NCI-H1048 (cell line): ENCODE results near the gene SNAPC2.
A peak's percentile ranks its signal among the peaks of the same experiment; 100 is the strongest.
"Not testable (repeated sequence)": the region's sequence is repeated elsewhere in the genome, so short reads cannot be mapped to it uniquely, and the experiment has no call there.

Experiments
- DNase-seq: peaks from one replicate; lab custom pipeline; 2025; lab: John Stamatoyannopoulos, UW

SNAPC2 gene

DNA sequence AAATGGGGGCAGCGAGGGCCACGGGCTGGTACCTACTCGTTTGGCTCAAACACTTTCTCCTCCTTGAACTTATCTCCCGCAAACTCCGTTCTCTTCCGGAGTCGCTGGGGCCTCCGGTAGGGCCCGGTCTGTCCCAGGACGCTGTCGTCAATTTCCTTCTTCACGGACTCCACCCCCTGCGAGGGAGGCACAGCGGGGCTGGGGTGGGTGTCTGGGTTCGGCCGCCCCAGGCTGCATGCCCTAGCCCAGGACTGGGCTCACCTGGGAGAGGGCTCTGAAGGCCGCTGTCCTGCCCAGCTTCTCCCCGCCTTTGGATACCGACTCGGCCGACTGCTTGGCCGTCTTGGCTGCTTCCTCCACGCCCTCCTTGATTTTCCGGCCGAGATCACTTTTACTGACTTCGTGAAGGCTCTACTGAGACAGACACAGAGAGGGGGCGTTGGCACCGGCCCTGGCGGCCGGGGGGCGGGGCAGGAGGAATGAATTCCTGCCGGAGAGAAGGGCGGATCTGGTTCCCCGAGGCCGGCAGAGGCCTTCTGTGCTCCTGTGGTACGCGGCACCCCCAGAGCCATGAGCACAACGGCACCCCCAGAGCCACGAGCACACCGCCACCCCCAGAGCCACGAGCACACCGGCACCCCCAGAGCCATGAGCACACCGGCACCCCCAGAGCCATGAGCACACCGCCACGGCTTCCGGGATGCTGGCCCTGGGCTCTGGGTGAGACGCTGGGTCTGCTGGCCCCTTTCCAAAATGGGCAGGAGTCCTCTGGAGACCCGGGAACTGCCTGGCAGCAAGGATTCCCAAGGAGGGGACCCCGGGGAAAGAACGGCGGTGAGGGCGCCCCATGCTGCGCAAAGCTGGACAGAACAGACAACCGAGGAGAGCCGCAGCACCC, 13.9 kb downstream of the SNAPC2 start:
- DNase-seq: no peak

DNA sequence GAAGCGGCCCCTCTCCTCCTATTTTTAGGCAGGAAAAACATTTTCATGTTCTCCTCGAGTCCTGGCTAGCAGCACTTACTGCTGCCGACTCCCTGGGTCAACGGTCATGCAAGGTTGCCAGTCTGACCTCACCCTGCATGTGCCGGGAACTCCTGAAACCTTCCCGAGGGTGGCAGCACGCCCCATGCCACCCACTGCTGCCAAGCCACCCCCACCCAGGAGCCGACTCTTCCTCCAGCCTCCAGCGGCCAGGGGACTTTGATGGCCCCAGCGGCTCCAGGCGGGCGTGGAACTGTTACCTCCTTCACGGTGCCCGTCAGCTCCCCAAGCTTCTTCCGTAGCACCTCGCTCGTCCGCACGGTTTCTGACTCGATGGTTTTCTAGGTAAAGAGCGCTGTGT, 14.6 kb downstream of the SNAPC2 start:
- no peak for DNase-seq

DNA sequence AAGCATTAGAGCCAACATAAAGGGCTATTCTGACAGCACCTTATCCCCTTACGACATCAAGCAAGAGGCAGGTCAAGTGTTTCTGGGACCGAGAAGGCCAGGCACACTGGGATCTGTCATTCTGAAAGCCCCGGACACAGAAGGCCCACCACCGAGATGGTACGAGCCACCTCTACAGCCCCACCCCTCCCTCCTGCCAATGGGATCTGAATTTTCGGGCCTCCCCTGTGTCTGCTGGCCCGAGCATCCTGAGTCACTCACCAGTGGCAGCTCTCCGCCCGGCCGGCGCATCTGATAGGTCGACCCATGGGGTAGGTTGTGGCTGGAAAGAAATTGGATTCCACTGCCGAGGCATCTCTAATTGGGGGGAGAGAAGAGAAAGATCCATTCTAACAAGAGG, 20.7 kb downstream of the SNAPC2 start:
- no peak for DNase-seq

DNA sequence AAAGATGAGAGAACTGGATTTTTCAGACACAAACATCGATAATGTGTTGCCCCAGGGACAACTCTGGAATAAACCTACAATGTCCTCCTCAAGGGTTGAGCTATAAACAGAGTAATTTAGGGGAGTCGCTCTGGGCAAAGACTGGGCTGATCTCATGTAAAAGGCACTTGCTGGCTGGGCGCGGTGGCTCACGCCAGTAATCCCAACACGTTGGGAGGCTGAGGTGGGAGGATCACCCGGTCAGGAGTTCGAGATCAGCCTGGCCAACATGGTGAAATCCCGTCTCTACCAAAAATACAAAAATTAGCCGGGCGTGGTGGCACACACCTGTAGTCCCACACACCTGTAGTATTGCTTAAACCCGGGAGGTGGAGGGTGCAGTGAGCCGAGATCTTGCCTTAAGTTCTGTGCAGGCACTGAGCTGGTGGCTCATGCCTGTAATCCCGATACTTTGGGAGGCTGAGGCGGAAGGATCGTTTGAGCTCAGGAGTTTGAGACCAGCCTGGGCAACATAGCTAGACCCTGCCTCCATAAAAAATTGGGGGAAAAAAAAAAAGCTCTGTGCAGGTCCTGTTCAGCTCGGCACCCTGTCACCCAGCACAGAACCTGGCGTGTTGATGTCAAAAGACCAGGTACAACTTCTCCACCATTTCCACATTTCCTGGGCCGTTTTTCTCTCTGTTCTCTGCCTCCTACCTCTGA, 21.9 kb downstream of the SNAPC2 start:
- no peak for DNase-seq

DNA sequence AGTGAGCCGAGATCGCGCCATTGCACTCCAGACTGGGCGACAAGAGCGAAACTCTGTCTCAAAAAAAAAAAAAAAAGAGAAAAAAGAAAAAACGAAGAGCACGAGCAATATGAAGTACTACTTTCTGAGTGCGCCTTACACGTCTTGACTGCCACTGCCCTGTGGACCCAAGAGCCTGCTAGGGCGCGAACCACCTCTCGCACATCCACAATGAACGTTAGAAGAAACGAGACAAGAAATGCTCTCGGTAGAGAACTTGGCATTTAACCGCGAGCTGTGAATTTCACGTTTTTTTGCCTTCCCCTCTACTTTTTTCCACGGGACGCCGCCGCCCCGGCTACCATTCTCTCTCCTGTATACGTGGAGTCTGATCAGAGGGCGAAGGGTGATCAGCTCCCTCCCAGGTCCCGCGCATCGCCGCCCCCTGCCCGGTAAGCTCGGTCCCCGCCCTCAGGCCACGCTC, 22.9 kb downstream of the SNAPC2 start:
- DNase-seq: no peak

DNA sequence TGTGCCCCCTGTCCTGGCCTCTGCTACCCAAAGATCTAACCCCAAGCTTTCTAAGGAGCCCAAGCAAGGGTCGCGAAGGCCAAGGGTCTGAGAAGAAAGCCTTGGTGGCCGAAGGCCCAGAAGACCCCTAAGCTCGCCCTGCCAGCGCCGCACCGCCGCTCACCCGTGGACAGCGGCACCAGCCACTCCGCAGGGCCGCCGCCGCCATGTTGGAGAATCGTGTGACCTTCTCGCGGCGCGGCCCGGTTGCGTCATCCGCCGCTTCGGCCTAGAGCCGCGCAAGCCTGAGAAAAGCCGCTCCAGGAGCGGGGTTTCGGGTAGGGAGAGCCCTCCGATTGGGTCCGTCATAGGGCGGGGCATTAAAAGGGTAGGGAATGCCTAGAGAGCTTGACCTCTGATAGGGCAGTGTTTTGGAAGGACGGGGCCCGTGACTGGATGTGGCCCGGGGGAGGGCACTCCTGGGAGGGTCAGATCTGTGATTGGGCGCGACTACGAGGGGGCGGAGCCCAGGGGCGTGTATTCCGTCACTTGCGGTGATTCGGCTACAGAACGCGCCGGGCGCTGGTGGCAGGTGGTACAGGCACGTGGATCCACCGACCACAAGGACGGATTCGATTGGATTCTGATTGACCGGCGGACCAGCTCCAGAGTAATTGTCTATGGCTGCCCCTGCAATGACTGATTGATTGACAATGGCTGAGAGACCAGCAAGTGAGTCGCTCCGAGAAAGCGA, 23.5 kb downstream of the SNAPC2 start, which contains the start of gene TIMM44:
TSS of gene TIMM44 (minus strand) at position 223 of the 733 bp plus-strand sequence. CDS start at position 208, 15 bp downstream.
- DNase-seq: peak; percentile 98

DNA sequence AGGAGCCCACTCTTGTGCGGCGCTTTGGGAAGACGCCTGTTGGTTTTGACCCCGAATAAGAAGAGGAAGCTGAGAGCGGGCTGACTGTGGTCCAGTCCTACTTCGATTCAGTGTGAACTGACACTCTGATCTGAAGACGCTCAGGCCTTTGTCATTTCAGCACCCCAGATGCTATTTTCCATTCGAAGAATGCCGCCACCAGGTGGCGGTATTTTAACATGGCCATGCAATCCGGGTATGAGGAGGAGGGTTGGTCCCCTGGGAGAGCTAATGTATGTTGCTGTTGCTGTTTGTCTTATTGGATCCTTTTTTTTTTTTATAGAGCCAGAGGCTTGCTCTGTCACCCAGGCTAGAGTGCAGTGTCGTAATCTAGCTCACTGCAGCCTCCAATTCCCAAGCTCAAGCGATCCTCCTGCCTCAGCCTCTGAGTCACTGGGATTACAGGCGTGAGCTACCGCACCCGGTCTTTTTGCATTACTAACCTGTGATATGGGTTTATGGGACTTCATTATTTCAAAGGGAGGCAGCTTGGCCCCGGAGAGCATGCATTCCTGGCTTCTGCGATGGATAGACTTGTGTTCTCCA, 24.1 kb downstream of the SNAPC2 start:
- peak; percentile 55 for DNase-seq

DNA sequence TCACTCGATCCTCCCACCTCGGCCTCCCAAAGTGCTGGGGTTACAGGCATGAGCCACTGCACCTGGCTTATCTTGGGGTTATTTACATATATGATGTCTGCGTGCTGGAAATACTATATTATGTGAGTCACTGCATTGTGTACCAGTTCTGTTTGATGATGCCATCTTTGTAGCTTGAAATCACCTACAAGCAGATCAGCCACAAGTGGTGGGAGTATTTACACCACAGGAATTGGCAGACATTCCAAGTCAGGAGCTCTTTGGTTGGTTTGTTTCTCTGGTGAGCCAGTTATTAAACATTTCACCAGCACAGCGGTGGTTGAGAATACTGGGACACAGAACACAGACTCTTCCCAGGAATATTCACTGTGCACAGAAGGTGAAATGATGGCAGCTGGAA, 27.8 kb downstream of the SNAPC2 start:
- DNase-seq: no peak

DNA sequence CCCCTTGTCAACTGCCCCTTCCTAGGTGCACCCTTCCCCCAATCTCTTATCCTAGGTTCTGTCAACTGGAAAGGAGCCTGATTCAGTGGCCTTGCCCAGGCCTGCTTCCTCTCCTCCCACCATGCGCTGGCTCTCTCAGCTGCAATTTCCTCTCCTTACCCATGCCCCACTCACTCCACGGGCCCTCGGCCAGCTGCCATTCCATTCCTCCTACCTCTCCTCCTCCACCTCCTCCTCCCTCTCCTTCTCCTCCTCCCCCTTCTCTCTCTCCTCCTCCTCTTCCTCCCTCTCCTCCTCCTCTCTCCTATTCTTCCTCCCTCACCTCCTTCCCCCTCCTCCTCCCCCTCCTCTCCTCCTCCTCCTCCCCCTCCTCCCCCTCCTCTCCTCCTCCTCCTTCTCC, 32.9 kb downstream of the SNAPC2 start:
- DNase-seq: no peak

DNA sequence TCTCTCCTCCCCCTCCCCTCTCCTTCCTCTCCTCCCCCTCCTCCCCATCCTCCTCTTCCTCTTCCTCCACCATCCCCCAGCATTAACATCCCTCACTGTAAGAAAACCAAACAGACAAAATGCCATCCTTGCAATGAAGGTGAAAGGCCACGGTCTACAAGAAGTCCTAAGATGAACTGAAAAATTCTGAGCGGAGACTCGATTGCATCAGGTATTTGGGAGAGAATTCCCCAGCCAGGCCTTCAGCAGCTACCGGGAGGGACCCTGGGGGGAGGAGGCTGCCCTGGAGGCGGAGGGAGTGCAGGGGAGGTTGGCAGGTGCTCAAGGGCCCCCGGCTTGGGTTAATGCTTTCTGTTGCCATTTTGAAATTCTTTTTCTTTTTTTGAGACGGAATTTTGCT, 33.4 kb downstream of the SNAPC2 start:
- DNase-seq: no peak

DNA sequence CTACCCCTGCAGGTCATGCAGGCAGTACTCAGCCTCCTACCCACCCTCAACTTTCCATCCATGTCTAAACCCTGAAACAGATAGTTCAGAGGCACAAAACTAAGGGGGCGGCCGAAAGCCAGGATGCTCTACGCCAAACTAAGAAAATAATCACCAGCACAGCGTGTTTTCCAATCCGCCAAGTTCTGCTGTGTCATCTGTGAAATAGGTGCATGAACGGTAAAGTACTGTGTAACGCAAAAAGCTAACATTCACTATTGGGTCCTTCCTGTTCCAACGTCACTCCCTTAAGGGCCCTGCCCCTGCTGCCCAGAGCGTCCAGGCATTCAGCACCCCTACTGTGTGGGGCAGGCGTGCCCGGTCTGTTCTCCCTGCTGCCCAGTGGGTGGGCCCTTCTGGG, 35.6 kb downstream of the SNAPC2 start:
- DNase-seq: no peak

DNA sequence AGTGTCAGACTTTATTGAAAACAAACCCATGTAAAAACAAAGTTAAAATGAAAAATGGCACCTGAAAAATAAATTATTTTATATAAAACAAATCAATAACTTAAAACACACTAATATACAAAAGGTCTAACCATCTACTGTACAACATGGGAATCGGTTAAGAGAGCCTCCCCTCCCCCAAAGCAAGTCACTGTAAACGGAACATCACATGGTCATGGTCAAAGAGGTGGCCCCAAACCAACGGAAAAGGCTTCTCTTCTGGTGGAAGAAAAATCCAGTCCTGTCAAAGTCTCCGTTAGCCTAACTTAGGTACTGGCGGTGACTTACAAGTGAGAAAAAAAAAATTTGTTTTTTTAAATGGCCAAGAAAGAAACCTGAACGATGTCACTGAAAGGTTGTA, 39.1 kb downstream of the SNAPC2 start:
- DNase-seq: no peak

DNA sequence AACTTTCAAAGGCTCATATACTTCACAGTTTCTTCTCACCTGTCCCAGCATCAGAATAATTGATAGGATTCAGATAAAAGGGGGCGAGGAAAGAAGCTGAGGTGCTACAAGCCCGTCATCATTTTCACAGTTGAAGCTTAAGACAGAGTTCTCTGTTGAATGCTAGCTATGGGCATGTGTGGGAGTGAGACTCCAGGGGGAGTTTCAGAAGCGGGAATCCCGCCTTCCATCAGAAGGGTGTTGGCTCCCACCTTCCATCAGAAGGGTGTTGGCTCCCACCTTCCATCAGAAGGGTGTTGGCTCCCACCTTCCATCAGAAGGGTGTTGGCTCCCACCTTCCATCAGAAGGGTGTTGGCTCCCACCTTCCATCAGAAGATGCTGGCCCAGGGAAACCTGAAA, 40.9 kb downstream of the SNAPC2 start:
- DNase-seq: not testable (repeated sequence)

DNA sequence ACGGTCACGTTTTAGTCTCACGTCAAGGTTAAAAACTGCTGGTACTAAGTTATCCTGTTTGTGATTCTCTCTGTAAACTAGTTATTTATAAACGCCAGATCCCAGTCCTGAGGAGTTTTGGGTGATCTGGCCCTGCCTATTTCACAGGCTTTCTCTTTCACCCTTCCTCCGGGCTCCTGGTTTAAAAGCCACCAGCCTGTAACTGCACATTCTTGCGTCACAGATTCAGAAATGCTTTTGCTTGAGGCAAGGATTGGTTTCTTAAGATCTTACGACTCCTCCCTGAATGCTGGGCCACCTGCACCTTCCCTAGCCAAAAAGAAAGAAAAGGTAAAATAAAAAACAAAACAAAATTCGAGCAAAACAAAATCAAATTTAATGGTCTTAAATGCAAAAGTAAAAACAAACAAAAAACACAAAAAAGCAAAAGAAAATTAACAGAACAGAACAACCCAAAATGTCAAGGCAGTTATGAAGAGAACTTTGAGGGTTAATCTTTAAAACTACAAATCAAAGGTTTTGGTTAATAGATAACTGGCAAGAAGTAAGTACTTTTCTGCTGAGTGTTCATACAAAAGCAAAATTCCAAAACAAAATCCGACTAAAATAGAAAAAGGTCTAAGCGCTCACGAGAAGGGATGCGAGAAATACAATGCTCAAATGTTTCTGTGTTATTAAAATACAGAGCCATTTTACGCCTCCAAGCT, 41.9 kb downstream of the SNAPC2 start:
- no peak for DNase-seq

DNA sequence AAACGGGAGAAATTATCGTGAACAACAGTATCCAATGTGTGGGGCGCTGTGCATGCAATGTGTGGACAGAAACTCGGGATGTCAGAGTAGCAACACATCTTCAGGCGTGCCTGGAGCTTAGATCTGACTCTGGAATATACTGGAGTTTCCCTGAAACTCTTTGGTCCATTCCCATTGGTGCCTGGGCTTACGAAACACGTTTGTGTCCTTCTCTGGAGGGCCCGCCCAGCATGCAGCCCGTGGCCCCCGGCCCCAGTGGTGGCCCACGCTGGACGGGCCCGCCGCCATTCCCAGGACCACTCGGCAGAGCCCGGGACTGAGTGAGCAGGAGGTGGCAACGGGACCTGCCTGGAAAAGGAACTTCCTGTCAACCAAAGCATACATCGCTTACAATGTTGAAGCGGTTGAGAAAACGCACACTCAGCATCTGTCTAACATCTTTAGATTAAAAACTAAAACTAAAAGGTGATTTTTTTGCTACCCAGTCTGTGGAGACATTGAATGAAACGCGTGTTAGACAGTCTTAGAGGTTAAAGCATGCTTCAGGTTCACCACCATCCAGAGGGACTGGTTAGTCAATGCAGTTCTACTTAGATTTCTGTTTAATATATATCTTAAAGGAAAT, 42.6 kb downstream of the SNAPC2 start:
- no peak for DNase-seq

DNA sequence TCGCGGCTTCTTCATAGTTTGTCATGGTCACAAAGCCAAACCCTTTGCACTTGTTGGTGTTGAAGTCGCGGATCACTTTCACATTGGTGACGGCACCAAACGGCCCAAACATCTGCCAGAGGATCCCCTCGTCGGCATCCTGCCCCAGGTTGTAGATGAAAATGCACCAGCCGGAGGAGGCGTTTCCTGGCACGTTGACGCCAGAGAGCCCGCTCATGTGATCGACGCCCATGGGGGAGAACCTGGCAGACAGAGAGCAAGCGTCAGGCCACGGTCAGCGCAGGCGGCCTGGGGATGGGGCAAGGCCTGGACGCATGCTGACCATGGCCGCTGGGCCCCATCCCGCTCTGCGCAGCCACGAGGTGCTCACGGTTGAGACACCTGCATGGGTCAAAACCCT, 43.4 kb downstream of the SNAPC2 start:
- DNase-seq: no peak

DNA sequence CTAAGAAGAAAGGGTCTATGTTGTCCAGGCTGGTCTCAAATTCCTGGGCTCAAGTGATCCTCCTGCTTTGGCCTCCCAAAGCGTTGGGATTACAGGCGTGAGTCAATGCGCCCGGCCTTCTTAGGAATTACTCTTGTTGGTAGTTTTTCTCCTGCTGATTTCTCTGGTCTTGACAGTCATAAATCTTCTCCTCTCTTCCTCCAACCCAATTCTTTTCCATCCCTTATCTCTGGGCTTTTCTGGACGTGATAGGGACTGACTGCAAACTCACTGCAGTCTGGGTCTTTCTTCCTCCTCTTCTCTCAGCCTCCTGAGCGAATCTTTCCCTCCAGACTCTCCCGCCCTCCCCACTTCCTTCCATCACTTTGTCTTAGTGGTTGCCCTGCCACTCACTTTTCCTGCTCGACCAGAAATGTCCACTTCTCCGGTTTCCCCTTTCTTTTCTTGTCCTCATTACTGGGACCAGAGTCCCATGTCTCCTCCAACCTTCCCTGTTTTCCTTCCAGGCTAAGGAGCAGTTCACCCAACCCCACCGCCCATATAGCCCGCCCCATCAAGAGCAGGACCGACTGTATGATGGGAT, 45.2 kb downstream of the SNAPC2 start:
- DNase-seq: no peak

DNA sequence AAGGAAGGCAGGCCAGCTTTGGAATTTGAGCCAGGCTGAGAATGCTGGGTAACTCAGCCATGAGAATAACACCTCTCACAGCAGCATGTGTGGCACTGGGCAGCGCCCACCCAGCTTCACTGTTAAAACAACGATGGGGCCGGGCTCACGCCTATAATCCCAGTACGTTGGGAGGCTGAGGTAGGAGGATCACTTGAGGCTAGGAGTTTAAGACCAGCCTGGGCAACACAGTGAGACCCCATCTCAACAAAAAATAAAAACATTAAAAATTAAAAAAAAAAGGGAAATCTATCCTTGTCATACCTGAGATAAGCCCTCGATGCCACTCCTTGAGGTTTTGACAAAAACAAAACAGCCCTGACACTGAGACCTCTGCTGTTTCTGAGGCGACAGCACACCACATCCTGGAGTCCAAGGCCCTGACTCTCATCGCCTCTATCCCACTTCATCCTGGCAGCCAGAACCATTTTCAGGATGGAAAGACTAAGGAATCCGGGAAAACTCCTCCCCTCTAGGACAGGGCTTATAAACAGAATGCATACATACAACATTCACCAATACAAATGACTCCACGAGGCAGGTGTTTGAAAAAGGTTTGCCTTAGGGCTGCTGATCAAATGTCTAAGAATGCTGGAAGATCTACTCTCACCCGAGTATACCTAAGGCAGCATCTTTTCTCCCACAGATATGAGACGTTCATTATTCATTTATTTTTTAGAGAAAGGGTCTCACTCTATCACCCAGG, 46.0 kb downstream of the SNAPC2 start:
- no peak for DNase-seq

DNA sequence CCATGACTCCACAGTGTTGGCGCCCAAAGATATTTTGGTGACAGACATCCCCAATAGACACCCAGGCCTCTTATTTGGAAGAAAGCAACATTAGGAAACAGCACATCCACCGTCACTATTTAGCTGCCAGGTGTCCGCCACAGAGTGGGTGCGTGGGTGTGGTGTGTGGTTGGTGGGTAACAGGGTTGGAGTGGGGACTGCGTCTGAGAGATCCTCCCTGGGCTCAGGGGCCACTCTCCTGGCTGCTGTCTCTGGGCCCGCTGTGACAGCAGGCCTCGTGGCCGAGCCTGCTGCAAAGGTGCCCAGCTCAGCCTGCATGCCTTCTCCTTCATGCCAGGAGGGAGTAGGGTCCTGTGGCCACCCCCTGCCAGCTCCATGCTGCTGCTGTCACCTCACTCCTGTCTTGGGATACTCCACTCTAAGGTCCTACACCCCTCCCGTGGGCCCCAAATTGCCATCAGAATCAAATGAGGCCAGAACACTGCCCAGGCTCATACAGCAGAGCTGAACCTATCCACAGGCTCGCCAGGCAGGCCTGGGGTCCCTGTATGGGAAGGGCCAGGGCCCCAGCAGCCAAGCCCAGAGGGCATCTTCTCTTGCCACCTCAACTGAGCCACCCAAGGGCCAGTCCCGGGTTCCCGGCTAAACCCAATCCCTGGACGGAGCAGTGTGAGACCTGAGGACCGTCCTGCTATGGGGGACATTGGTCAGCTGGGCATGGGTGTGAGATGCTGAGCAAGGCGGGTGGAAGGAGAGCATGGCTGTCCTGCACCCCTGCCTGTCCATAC, 48.1 kb downstream of the SNAPC2 start:
- DNase-seq: no peak
